SK-N-SH treated with all-trans-retinoic acid at 6 μM for 48 hours (cell line): ENCODE data around the gene CD4.
A peak's percentile ranks its signal among the peaks of the same experiment; 100 is the strongest.

Source experiments
- ATAC-seq: fragments of 200-7000 bp; cut with Tn5 transposase; 3 replicates; pipeline ENCODE4 v1.9.1; 2020; ENCODE audit warnings: mild to moderate bottlenecking, moderate library complexity
- ARNTL ChIP-seq: fragments of 450-650 bp; formaldehyde crosslinking; IDR thresholded peaks from 2 replicates; pipeline ENCODE4 v1.5.0; 2020; ENCODE audit warnings: low read depth, mild to moderate bottlenecking, moderate library complexity, borderline replicate concordance
- CREB5 ChIP-seq: fragments of 250-450 bp; sonication (Bioruptor Pico); IDR thresholded peaks from 2 replicates; pipeline ENCODE4 v1.5.1; 2020; ENCODE audit warnings: low read depth, mild to moderate bottlenecking, moderate library complexity
- CSDC2 ChIP-seq: fragments of 250-450 bp; sonication (Bioruptor Pico); IDR thresholded peaks from 2 replicates; pipeline ENCODE4 v1.5.0; 2020; ENCODE audit warnings: mild to moderate bottlenecking, moderate library complexity
- CSRNP3 ChIP-seq: fragments of 250-450 bp; sonication (Bioruptor Pico); IDR thresholded peaks from 2 replicates; pipeline ENCODE4 v1.5.1; 2021; ENCODE audit warnings: mild to moderate bottlenecking, moderate library complexity
- ESRRG ChIP-seq: fragments of 250-450 bp; sonication (Bioruptor Pico); IDR thresholded peaks from 2 replicates; pipeline ENCODE4 v1.6.1; 2021; ENCODE audit warnings: mild to moderate bottlenecking
- GLIS3 ChIP-seq: fragments of 250-450 bp; sonication (Bioruptor Pico); IDR thresholded peaks from 2 replicates; pipeline ENCODE4 v1.5.0; 2020; ENCODE audit warnings: mild to moderate bottlenecking, moderate library complexity
- ISL1 ChIP-seq: fragments of 250-450 bp; sonication (Bioruptor Pico); IDR thresholded peaks from 2 replicates; pipeline ENCODE4 v2.1.2; 2022; ENCODE audit warnings: mild to moderate bottlenecking, moderate library complexity
- POU6F1 ChIP-seq: fragments of 250-450 bp; sonication (Bioruptor Pico); IDR thresholded peaks from 2 replicates; pipeline ENCODE4 v1.8.0; 2021; ENCODE audit warnings: low read depth, mild to moderate bottlenecking, moderate library complexity, borderline replicate concordance
- PPARA ChIP-seq: fragments of 250-450 bp; sonication (Bioruptor Pico); IDR thresholded peaks from 2 replicates; pipeline ENCODE4 v1.5.0; 2020; ENCODE audit warnings: mild to moderate bottlenecking, borderline replicate concordance
- RARB ChIP-seq: fragments of 250-450 bp; sonication (Bioruptor Pico); IDR thresholded peaks from 2 replicates; pipeline ENCODE4 v1.8.0; 2021; ENCODE audit warnings: mild to moderate bottlenecking, moderate library complexity
- SNAI2 ChIP-seq: fragments of 250-450 bp; sonication (Bioruptor Pico); IDR thresholded peaks from 2 replicates; pipeline ENCODE4 v1.5.0; 2020; ENCODE audit warnings: mild to moderate bottlenecking, moderate library complexity
- TCF4 ChIP-seq: fragments of 250-450 bp; sonication (Bioruptor Pico); IDR thresholded peaks from 2 replicates; pipeline ENCODE4 v1.8.0; 2021; ENCODE audit warnings: mild to moderate bottlenecking, moderate library complexity, borderline replicate concordance
- TOX ChIP-seq: fragments of 250-450 bp; sonication (Bioruptor Pico); IDR thresholded peaks from 2 replicates; pipeline ENCODE4 v1.8.0; 2021; ENCODE audit warnings: mild to moderate bottlenecking, moderate library complexity, borderline replicate concordance
- ZC3H10 ChIP-seq: fragments of 250-450 bp; sonication (Bioruptor Pico); IDR thresholded peaks from 2 replicates; pipeline ENCODE4 v1.5.1; 2021; ENCODE audit warnings: mild to moderate bottlenecking, moderate library complexity
- ZFP30 ChIP-seq: fragments of 450-650 bp; formaldehyde crosslinking; IDR thresholded peaks from 2 replicates; pipeline ENCODE4 v1.5.0; 2022; ENCODE audit warnings: mild to moderate bottlenecking, moderate library complexity
- ZNF565 ChIP-seq: fragments of 450-650 bp; formaldehyde crosslinking; conservative IDR thresholded peaks from 2 replicates; pipeline ENCODE4 v1.5.0; 2020; ENCODE audit warnings: low read depth, mild to moderate bottlenecking, moderate library complexity
- ZNF70 ChIP-seq: fragments of 450-650 bp; formaldehyde crosslinking; IDR thresholded peaks from 2 replicates; pipeline ENCODE4 v1.5.0; 2020; ENCODE audit warnings: mild to moderate bottlenecking, moderate library complexity
- ZNF8 ChIP-seq: fragments of 450-650 bp; formaldehyde crosslinking; IDR thresholded peaks from 2 replicates; pipeline ENCODE4 v1.5.0; 2020; ENCODE audit warnings: mild to moderate bottlenecking, moderate library complexity
- TF ChIP-seq, protein P1 (sequence below): fragments of 250-450 bp; sonication (Bioruptor Pico); IDR thresholded peaks from 2 replicates; pipeline ENCODE4 v1.8.0; 2020; ENCODE audit warnings: mild to moderate bottlenecking, moderate library complexity, borderline replicate concordance
- TF ChIP-seq, protein P2 (sequence below): fragments of 250-450 bp; sonication (Bioruptor Pico); IDR thresholded peaks from 2 replicates; pipeline ENCODE4 v1.5.0; 2020; ENCODE audit warnings: mild to moderate bottlenecking, moderate library complexity

Gene CD4

GRCh38 chr12:6764011-6764828 lies 25.1 kb upstream of the CD4 start:
- no peak for TF ChIP-seq ESRRG (CRISPR knock-in tag)
- TF ChIP-seq, protein P1, sequence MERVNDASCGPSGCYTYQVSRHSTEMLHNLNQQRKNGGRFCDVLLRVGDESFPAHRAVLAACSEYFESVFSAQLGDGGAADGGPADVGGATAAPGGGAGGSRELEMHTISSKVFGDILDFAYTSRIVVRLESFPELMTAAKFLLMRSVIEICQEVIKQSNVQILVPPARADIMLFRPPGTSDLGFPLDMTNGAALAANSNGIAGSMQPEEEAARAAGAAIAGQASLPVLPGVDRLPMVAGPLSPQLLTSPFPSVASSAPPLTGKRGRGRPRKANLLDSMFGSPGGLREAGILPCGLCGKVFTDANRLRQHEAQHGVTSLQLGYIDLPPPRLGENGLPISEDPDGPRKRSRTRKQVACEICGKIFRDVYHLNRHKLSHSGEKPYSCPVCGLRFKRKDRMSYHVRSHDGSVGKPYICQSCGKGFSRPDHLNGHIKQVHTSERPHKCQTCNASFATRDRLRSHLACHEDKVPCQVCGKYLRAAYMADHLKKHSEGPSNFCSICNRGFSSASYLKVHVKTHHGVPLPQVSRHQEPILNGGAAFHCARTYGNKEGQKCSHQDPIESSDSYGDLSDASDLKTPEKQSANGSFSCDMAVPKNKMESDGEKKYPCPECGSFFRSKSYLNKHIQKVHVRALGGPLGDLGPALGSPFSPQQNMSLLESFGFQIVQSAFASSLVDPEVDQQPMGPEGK (CRISPR knock-in tag), result peak; percentile 74; the same call in 1 of the 2 replicates
- ATAC-seq, result peak; percentile 85

DNA sequence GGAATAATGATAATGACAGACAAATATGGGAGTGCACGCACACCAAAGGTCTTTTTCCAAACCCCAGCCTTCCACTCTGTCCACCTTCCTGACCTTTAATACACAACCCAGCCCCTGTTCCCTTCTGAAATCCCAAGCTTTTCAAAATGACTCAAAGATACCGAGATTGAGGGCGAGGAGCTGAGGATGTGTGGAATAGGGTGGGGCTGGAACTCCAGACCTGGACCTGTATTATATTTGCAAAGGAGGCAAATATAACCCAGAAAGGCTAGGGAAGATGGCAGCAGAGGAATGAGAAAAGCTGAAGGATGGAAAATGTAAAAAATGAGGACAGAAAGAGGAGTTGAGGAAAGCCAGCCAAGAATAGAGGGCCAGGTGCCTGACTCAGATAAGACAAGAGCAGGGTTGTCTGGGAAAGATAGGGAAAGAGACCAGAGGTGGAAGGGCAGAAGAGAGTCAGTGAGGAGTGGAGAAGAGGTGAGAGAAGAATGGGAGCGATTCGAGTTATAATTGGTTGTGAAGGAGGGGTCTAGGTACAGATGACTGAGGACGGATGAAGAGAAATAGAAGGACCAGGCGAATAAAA lies 24.2 kb upstream of the CD4 start:
- TF ChIP-seq ARNTL (CRISPR knock-in tag) (no peak), ZFP30 (no peak), RARB (no peak), CSRNP3 (no peak), ZC3H10 (CRISPR knock-in tag) (no peak)
- ATAC-seq, result no peak

DNA sequence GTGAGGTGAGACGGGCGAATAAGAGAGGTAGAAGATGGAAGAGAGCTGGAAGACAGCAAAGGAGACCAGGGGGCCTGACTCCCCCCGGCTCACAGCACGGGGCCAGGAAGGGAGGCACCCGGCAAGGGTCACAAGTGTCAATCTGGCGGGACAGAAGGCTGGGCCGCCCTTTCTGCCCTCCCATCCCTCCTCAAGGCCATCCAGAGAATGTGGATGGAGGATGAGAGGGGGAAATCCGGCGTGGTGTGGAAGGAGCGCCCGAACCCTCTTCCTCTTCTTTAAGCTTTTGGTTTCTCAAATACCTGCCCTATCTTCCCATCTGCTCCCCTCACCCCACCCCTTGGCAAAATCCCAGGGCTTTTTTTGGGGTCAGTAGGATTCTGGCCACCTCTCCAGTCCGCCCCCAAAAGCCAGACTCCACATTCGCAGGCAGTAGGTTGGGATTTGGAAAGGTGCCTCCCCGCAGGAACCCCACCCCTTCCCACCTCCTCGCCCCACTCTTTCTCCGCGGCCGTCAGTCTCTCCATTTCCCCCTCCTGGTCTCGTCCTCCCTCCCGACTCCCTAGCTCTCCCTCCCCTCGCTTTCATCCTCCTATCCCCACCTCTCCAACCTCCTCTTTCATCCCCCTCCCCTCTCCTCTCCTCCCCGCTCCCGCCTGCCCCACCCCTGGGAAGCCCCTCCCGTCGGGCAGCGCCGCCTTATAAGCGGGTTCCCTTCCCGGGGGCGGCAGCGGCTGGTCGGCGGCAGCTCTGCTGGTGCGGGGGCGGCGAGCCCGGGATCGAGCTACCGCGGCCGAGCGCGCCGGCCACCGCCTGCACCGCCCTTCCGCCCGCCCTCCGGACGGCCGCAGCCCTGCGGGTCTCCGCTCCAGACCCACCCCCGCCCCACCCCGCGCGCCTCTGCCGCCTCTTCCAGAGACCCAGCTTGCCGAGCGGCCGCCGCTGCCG lies 23.4 kb upstream of the CD4 start, which contains the start of gene PTMS:
TSS of gene PTMS (plus strand) at position 730 of the 948 bp plus-strand sequence. CDS start 343 bp downstream, outside the sequence.
- TF ChIP-seq ARNTL (CRISPR knock-in tag) (no peak), TOX (CRISPR knock-in tag) (no peak), ZNF565 (no peak), TCF4 (no peak), CSDC2 (no peak)
- ATAC-seq, result peak; percentile 37

GRCh38 chr12:6766651-6767349 lies 22.5 kb upstream of the CD4 start:
- peak; percentile 26 for ATAC-seq
- TF ChIP-seq PPARA (no peak), ARNTL (CRISPR knock-in tag) (no peak), ZNF70 (CRISPR knock-in tag) (no peak), ISL1 (CRISPR knock-in tag) (no peak), GLIS3 (no peak), POU6F1 (CRISPR knock-in tag) (no peak), ZC3H10 (CRISPR knock-in tag) (no peak), CREB5 (CRISPR knock-in tag) (no peak), TCF4 (no peak), SNAI2 (CRISPR knock-in tag) (no peak), TOX (CRISPR knock-in tag) (no peak), ZNF8 (CRISPR knock-in tag) (no peak), CSDC2 (no peak)
- TF ChIP-seq, protein P1 (CRISPR knock-in tag), result no peak
- TF ChIP-seq, protein P2, sequence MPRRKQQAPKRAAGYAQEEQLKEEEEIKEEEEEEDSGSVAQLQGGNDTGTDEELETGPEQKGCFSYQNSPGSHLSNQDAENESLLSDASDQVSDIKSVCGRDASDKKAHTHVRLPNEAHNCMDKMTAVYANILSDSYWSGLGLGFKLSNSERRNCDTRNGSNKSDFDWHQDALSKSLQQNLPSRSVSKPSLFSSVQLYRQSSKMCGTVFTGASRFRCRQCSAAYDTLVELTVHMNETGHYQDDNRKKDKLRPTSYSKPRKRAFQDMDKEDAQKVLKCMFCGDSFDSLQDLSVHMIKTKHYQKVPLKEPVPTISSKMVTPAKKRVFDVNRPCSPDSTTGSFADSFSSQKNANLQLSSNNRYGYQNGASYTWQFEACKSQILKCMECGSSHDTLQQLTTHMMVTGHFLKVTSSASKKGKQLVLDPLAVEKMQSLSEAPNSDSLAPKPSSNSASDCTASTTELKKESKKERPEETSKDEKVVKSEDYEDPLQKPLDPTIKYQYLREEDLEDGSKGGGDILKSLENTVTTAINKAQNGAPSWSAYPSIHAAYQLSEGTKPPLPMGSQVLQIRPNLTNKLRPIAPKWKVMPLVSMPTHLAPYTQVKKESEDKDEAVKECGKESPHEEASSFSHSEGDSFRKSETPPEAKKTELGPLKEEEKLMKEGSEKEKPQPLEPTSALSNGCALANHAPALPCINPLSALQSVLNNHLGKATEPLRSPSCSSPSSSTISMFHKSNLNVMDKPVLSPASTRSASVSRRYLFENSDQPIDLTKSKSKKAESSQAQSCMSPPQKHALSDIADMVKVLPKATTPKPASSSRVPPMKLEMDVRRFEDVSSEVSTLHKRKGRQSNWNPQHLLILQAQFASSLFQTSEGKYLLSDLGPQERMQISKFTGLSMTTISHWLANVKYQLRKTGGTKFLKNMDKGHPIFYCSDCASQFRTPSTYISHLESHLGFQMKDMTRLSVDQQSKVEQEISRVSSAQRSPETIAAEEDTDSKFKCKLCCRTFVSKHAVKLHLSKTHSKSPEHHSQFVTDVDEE (CRISPR knock-in tag), result no peak
